Posterior vena cava (tissue), 2 donors: ENCODE results near the gene SPG11. TPM values are rescaled to one million over a fixed set of nuclear protein-coding genes. Genes with fewer than 3 reads are reported as not detected.
"Not testable (repeated sequence)": the region's sequence is repeated elsewhere in the genome, so short reads cannot be mapped to it uniquely, and the experiment has no call there.

Source experiments
- DNase-seq: peaks from one replicate; pipeline ENCODE4 v3.0.0-alpha.2; 2020; ENCODE audit warnings: low spot score
- intact Hi-C, 2 donors: fragments of 100-400 bp; cut with DNase I; formaldehyde crosslinking; loops; one replicate each; pipeline versions ENCODE4 v1.14.1 to v1.14.2; 2022 to 2023
- total RNA-seq, 2 donors: library from RNA; stranded (reverse); fragmentation: NEBNext Ultra II Directional; extraction: Animal tissue kit (Norgen Biotek cat#: 25700); gene quantifications; one replicate each; pipeline ENCODE4 v1.2.1, GENCODE V29; 2021
- donor health status: DM: yes; HTN: yes; CAD: no.
- donor health status: DM: yes; HTN: yes; CAD: no.

The SPG11 gene
- total RNA-seq, 2 donors from 2014 or later, result 51.4 to 65.4 TPM

GRCh38 chr15:44584162-44584749 lies 79.2 kb downstream of the SPG11 start:
- no peak for DNase-seq
- intact Hi-C loops, result loop anchor here in 1 of 2 donors (10.0 kb wide), 1 partner anchor 151 kb away; the partner anchor contains the start of gene TRIM69

- no peak for DNase-seq
- intact Hi-C loops, result loop anchor here in 1 of 2 donors (10.0 kb wide), 1 partner anchor 155 kb away; the partner anchor contains the start of gene TRIM69
Measured at GRCh38 chr15:44580105-44580504, 83.4 kb downstream of the SPG11 start.

GRCh38 chr15:44574734-44575133 lies 88.7 kb downstream of the SPG11 start:
- no peak for DNase-seq
- intact Hi-C loops, result no loop called here

GRCh38 chr15:44573386-44573785 lies 90.1 kb downstream of the SPG11 start:
- intact Hi-C loops, result no loop called here
- DNase-seq, result no peak

- intact Hi-C loops, result no loop called here
- DNase-seq, result no peak
Measured at GRCh38 chr15:44570361-44570760, 93.1 kb downstream of the SPG11 start.

GRCh38 chr15:44569316-44569715 lies 94.1 kb downstream of the SPG11 start:
- intact Hi-C loops, result no loop called here
- DNase-seq, result no peak

GRCh38 chr15:44568338-44568737 lies 95.1 kb downstream of the SPG11 start:
- intact Hi-C loops, result no loop called here
- no peak for DNase-seq

GRCh38 chr15:44566155-44566540 lies 97.3 kb downstream of the SPG11 start:
- intact Hi-C loops, result no loop called here
- no peak for DNase-seq

GRCh38 chr15:44565387-44566154 lies 97.9 kb downstream of the SPG11 start:
- intact Hi-C loops, result no loop called here

GRCh38 chr15:44560926-44561325 lies 102.5 kb downstream of the SPG11 start:
- DNase-seq, intact Hi-C loops: not testable (repeated sequence)

More at GRCh38 chr15:44565387-44566154, 97.9 kb downstream of the SPG11 start:
- no peak for DNase-seq

GRCh38 chr15:44554934-44555723 lies 108.3 kb downstream of the SPG11 start:
- no peak for DNase-seq
- intact Hi-C loops, result no loop called here

GRCh38 chr15:44550734-44551133 lies 112.7 kb downstream of the SPG11 start:
- DNase-seq, result no peak
- intact Hi-C loops, result no loop called here

- intact Hi-C loops, result no loop called here
- DNase-seq, result no peak
Measured at GRCh38 chr15:44550256-44550655, 113.2 kb downstream of the SPG11 start.

- DNase-seq, intact Hi-C loops: not testable (repeated sequence)
Measured at GRCh38 chr15:44549152-44549551, 114.3 kb downstream of the SPG11 start.

GRCh38 chr15:44545913-44546802 lies 117.3 kb downstream of the SPG11 start:
- intact Hi-C loops, result no loop called here
- DNase-seq, result no peak

- intact Hi-C loops, DNase-seq: not testable (repeated sequence)
Measured at GRCh38 chr15:44544745-44545144, 118.7 kb downstream of the SPG11 start.

- intact Hi-C loops, result no loop called here
Measured at GRCh38 chr15:44542596-44542995, 120.9 kb downstream of the SPG11 start.

GRCh38 chr15:44541282-44541958 lies 122.0 kb downstream of the SPG11 start:
- DNase-seq, result no peak
- intact Hi-C loops, result no loop called here

More at GRCh38 chr15:44542596-44542995, 120.9 kb downstream of the SPG11 start:
- no peak for DNase-seq
